Pancreas (tissue), 10 donors: Measurements from ENCODE around the gene CAMK2A. TPM values are rescaled to one million over a fixed set of nuclear protein-coding genes. Genes with fewer than 3 reads are reported as not detected.

Experiments used
- ATAC-seq, 4 donors: fragments of 200-7000 bp; cut with Tn5 transposase; one replicate each; pipeline versions ENCODE4 v1.8.0 to v1.9.1; 2020; ENCODE audit warnings: mild to moderate bottlenecking in 4 of 4, moderate library complexity in 4 of 4
- DNase-seq, 6 donors: peaks; one replicate each; pipeline ENCODE4 v3.0.0-alpha.2; 2020
- FAIRE-seq: peaks from 2 replicates; lab custom pipeline; 2012; peaks lifted over from hg19 to GRCh38; lab: Jason Lieb, UNC
- H3K27ac ChIP-seq, 4 donors: fragments of 200-600 bp; sonication (generic); 1 replicate in 3 of 4; 2 replicates in 1 of 4; pipeline versions ENCODE4 v1.5.0 to v1.8.0; 2020
- H3K27me3 ChIP-seq, 4 donors: fragments of 200-600 bp; one replicate each; pipeline ENCODE4 v1.8.0; 2021
- H3K36me3 ChIP-seq, 3 donors: fragments of 200-600 bp; sonication (generic) in 1 of 3; one replicate each; pipeline versions ENCODE4 v1.5.0 to v1.8.0; 2020 to 2021
- H3K4me1 ChIP-seq, 3 donors: fragments of 200-600 bp; one replicate each; pipeline ENCODE4 v1.8.0; 2021
- H3K4me3 ChIP-seq, 4 donors: fragments of 200-600 bp; sonication (generic) in 2 of 4; one replicate each; pipeline versions ENCODE4 v1.5.0 to v1.8.0; 2020 to 2021
- H3K9me3 ChIP-seq, 4 donors: fragments of 200-600 bp; one replicate each; pipeline ENCODE4 v1.8.0; 2021
- CTCF ChIP-seq, 4 donors: fragments of 200-600 bp; sonication (generic) in 3 of 4; IDR thresholded peaks; one replicate each; pipeline versions ENCODE4 v1.5.0 to v1.8.0; 2021; ENCODE audit warnings: antibody characterized with exemption in 4 of 4
- WGBS, 2 donors: extraction: QIAGEN DNeasy Blood & Tissue Kit; methylation state at CpG; one replicate each; pipeline ENCODE4 v1.1.7; 2013; 5-methylcytosine and 5-hydroxymethylcytosine counted together
- intact Hi-C, 3 donors: fragments of 100-400 bp; cut with DNase I; formaldehyde crosslinking; loops; one replicate each; pipeline versions ENCODE4 v1.11.1 to v1.14.2; 2022
- polyA plus RNA-seq, 2 donors: library from polyadenylated mRNA; stranded (reverse); fragments of 200-250 nt; gene quantifications; one replicate each; pipeline ENCODE4 v1.2.3, GENCODE V29; 2013
- total RNA-seq, 6 donors: library from RNA; stranded (reverse); fragmentation: NEBNext Ultra II Directional in 4 of 6; extraction: Animal tissue kit (Norgen Biotek cat#: 25700) in 4 of 6; gene quantifications; one replicate each; pipeline versions ENCODE4 v1.2.1 to v1.2.4, GENCODE V29; 2021 to 2023
- donor health status: healthy with polysubstance abuse.
- donor health status: DM: no; HTN: no; CAD: no; lungs with moderate emphysema.
- donor health status: DM: no; HTN: no; CAD: no.
- donor health status: control.
- donor health status: control.
- donor health status: Bipolar disorder and iron deficiency.
- donor health status: DM: yes; HTN: yes; CAD: no.
- donor health status: DM: no; HTN: no; CAD: no.
- donor health status: DM: no; HTN: no; CAD: no.
- donor health status: DM: yes; HTN: yes; CAD: no.

The CAMK2A gene
- total and polyA plus RNA-seq, 8 donors, result 0.03 to 0.19 (median 0.08) TPM; not detected in 3

GRCh38 chr5:150243590-150243989 lies 46.0 kb downstream of the CAMK2A start:
- Histone ChIP-seq H3K4me1 (no peaks in the 10 kb centered on the region), H3K9me3 (no peaks in the 10 kb centered on the region), H3K27ac (no peak overlapping the region), H3K4me3 (no peak overlapping the region), H3K27me3 (no peaks in the 10 kb centered on the region), H3K36me3 (no peaks in the 10 kb centered on the region)
- DNase-seq (peak in 1 of 6 donors; percentile 15), ATAC-seq (no peak), FAIRE-seq (no peak)
- 80 to 94% methylated on average over 4 of the region's 4 CpGs for WGBS, 2 donors
- intact Hi-C loops, result no loop called here
- no peak for TF ChIP-seq CTCF (IDR thresholded peaks at IDR 0.05)

GRCh38 chr5:150242251-150242894 lies 47.2 kb downstream of the CAMK2A start:
- intact Hi-C loops, result no loop called here
- Histone ChIP-seq H3K27me3 (no peaks in the 10 kb centered on the region), H3K4me1 (no peaks in the 10 kb centered on the region), H3K4me3 (no peak overlapping the region), H3K27ac (no peak overlapping the region), H3K9me3 (no peaks in the 10 kb centered on the region), H3K36me3 (no peaks in the 10 kb centered on the region)
- no peak for FAIRE-seq
- no peak for TF ChIP-seq CTCF (IDR thresholded peaks at IDR 0.05)
- 88 to 91% methylated on average over 11 of the region's 11 CpGs for WGBS, 2 donors
- no peak for ATAC-seq
- DNase-seq, result peak in 1 of 6 donors; percentile 36

GRCh38 chr5:150241298-150242160 lies 48.0 kb downstream of the CAMK2A start:
- DNase-seq (peak in 1 of 6 donors; percentile 37), ATAC-seq (no peak), FAIRE-seq (no peak)
- Histone ChIP-seq H3K4me1 (no peaks in the 10 kb centered on the region), H3K27me3 (no peaks in the 10 kb centered on the region), H3K9me3 (no peaks in the 10 kb centered on the region), H3K27ac (no peak overlapping the region), H3K36me3 (no peaks in the 10 kb centered on the region), H3K4me3 (no peak overlapping the region)
- 77 to 80% methylated on average over 14 of the region's 14 CpGs for WGBS, 2 donors
- no peak for TF ChIP-seq CTCF (IDR thresholded peaks at IDR 0.05)
- intact Hi-C loops, result no loop called here

GRCh38 chr5:150239794-150240122 lies 49.8 kb downstream of the CAMK2A start:
- 75% methylated on average over 7 of the region's 7 CpGs for WGBS, 2 donors
- intact Hi-C loops, result no loop called here
- no peaks in the 10 kb centered on the region for H3K9me3 ChIP-seq
- ATAC-seq (no peak), FAIRE-seq (no peak), DNase-seq (peak in 1 of 6 donors; percentile 33)
- H3K27me3 ChIP-seq, result no peaks in the 10 kb centered on the region
- H3K36me3 ChIP-seq, result no peaks in the 10 kb centered on the region
- H3K4me1 ChIP-seq, result no peaks in the 10 kb centered on the region
- no peak overlapping the region for H3K27ac ChIP-seq
- no peak for TF ChIP-seq CTCF (IDR thresholded peaks at IDR 0.05)
- H3K4me3 ChIP-seq, result no peak overlapping the region
